Testis (tissue), 3 donors: ENCODE data around the gene KCNG2. TPM values are rescaled to one million over a fixed set of nuclear protein-coding genes. Genes with fewer than 3 reads are reported as not detected.

Source experiments
- DNase-seq: peaks from one replicate; pipeline ENCODE4 v3.0.0-alpha.2; 2019
- H3K27ac ChIP-seq, 2 donors: fragments of 200-600 bp; sonication (generic); one replicate each; pipeline ENCODE4 v1.5.1; 2019
- H3K27me3 ChIP-seq: fragments of 200-600 bp; sonication (generic); one replicate; pipeline ENCODE4 v1.5.1; 2019
- H3K36me3 ChIP-seq: fragments of 200-600 bp; sonication (generic); one replicate; pipeline ENCODE4 v1.5.1; 2017; ENCODE audit warnings: low read depth; ENCODE audit errors: missing control alignments
- H3K4me1 ChIP-seq: fragments of 200-600 bp; sonication (generic); one replicate; pipeline ENCODE4 v1.5.1; 2019
- H3K4me3 ChIP-seq, 2 donors: fragments of 200-600 bp; sonication (generic); one replicate each; pipeline ENCODE4 v1.5.1; 2017 to 2019
- H3K9me3 ChIP-seq: fragments of 200-600 bp; sonication (generic); one replicate; pipeline ENCODE4 v1.5.1; 2017
- POLR2A ChIP-seq: fragments of 450-650 bp; IDR thresholded peaks from one replicate; pipeline ENCODE4 v1.6.1; 2017; ENCODE audit warnings: antibody characterized with exemption, mild to moderate bottlenecking, moderate library complexity
- WGBS, 2 donors: methylation state at CpG; one replicate each; pipeline ENCODE4 v1.1.5; 2018; 5-methylcytosine and 5-hydroxymethylcytosine counted together
- intact Hi-C: fragments of 100-400 bp; cut with DNase I; formaldehyde crosslinking; loops from one replicate; pipeline ENCODE4 v1.15.1; 2023; ENCODE audit warnings: low total_unique reads
- polyA plus RNA-seq: library from polyadenylated mRNA; stranded (reverse); fragments of 350-450 nt; fragmentation: Illumina TruSeq; extraction: RNeasy Lipid Tissue Mini Kit (QIAGEN cat#74804); gene quantifications from one replicate; pipeline ENCODE4 v1.2.3, GENCODE V29; 2014; ENCODE audit warnings: low read depth, low replicate concordance; ENCODE audit not compliant: insufficient read depth
- total RNA-seq, 2 donors: library from RNA; depleted of rRNA; stranded (reverse); fragments of >200 nt; gene quantifications; one replicate each; pipeline ENCODE4 v1.2.3, GENCODE V29; 2016
- TF ChIP-seq, protein P1 (sequence below), 3 experiments: fragments of 450-650 bp in 2 of 3; fragments of 200-600 bp in 1 of 3; sonication (generic) in 1 of 3; IDR thresholded peaks; one replicate each; pipeline ENCODE4 v1.5.1; 2016 to 2019; ENCODE audit warnings: antibody characterized with exemption in 3 of 3, mild to moderate bottlenecking in 2 of 3, moderate library complexity in 1 of 3

Gene KCNG2
- total and polyA plus RNA-seq, 3 donors from 2014 or later, result 0.50 to 7.6 (median 7.2) TPM

DNA sequence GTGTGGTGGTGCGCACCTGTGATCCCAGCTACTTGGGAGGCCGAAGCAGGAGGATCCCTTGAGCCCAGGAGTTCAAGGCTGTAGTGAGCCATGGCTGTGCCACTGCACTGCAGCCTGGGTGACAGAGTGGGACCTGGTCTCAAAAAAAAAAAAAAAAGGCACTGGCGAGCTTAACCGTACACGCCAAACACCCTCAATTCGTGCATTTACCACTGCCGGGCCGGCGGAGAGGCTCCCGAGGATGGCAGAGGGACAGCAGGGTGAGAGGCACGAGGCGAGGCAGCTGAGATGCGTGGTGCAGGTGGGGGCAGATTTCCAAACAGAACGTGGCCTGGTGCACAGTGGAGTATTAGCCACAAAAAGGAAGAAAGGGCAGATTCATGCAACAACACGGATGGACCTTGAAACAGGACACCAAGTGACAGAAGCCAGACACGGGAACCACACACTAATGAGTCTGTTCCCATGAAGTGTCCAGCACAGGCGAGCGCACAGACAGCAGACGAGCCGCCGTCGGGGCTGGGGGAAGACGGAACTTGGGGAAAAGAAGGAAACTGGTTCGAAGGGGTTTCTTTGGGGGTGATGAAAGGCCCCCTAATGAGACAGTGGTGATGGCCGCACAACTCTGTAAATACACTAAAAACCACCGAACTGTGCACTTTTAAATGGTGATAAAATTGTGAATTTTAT is 126.3 kb downstream of the KCNG2 start:
- DNase-seq, result peak; percentile 11
- no peak overlapping the region for H3K27ac ChIP-seq
- TF ChIP-seq POLR2A, result no peak
- TF ChIP-seq, protein P1, sequence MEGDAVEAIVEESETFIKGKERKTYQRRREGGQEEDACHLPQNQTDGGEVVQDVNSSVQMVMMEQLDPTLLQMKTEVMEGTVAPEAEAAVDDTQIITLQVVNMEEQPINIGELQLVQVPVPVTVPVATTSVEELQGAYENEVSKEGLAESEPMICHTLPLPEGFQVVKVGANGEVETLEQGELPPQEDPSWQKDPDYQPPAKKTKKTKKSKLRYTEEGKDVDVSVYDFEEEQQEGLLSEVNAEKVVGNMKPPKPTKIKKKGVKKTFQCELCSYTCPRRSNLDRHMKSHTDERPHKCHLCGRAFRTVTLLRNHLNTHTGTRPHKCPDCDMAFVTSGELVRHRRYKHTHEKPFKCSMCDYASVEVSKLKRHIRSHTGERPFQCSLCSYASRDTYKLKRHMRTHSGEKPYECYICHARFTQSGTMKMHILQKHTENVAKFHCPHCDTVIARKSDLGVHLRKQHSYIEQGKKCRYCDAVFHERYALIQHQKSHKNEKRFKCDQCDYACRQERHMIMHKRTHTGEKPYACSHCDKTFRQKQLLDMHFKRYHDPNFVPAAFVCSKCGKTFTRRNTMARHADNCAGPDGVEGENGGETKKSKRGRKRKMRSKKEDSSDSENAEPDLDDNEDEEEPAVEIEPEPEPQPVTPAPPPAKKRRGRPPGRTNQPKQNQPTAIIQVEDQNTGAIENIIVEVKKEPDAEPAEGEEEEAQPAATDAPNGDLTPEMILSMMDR (IDR thresholded peaks at IDR 0.05), result no peak
- H3K4me1 ChIP-seq, result no peaks in the 10 kb centered on the region
- 94 to 96% methylated on average over 26 of the region's 26 CpGs for WGBS, 2 donors
- no peak overlapping the region for H3K4me3 ChIP-seq
- H3K27me3 ChIP-seq, result no peaks in the 10 kb centered on the region
- no peaks in the 10 kb centered on the region for H3K36me3 ChIP-seq
- no peaks in the 10 kb centered on the region for H3K9me3 ChIP-seq
- intact Hi-C loops, result no loop called here

GRCh38 chr18:79924814-79925731 is 127.3 kb downstream of the KCNG2 start:
- H3K9me3 ChIP-seq, result no peaks in the 10 kb centered on the region
- 61 to 66% methylated on average over 25 of the region's 25 CpGs for WGBS, 2 donors
- no peaks in the 10 kb centered on the region for H3K4me1 ChIP-seq
- no peak overlapping the region for H3K27ac ChIP-seq
- peak; percentile 81 for DNase-seq
- no peak overlapping the region for H3K4me3 ChIP-seq
- no peak for TF ChIP-seq POLR2A
- TF ChIP-seq, protein P1 (IDR thresholded peaks at IDR 0.05), result no peak
- H3K27me3 ChIP-seq, result no peaks in the 10 kb centered on the region
- intact Hi-C loops, result no loop called here
- H3K36me3 ChIP-seq, result no peaks in the 10 kb centered on the region

- DNase-seq, result peak; percentile 8
- Histone ChIP-seq H3K27me3 (no peaks in the 10 kb centered on the region), H3K36me3 (no peaks in the 10 kb centered on the region), H3K4me1 (no peaks in the 10 kb centered on the region), H3K4me3 (no peak overlapping the region), H3K27ac (no peak overlapping the region), H3K9me3 (no peaks in the 10 kb centered on the region)
- WGBS, 2 donors, result 93 to 96% methylated on average over 11 of the region's 11 CpGs
- intact Hi-C loops, result no loop called here
- TF ChIP-seq, protein P1 (IDR thresholded peaks at IDR 0.05), result no peak
- no peak for TF ChIP-seq POLR2A
These were observed 128.6 kb downstream of the KCNG2 start for GRCh38 chr18:79926306-79926705.

GRCh38 chr18:79926715-79927606 is 129.2 kb downstream of the KCNG2 start:
- Histone ChIP-seq H3K36me3 (no peaks in the 10 kb centered on the region), H3K4me3 (no peak overlapping the region), H3K27ac (no peak overlapping the region), H3K9me3 (no peaks in the 10 kb centered on the region), H3K4me1 (no peaks in the 10 kb centered on the region), H3K27me3 (no peaks in the 10 kb centered on the region)
- DNase-seq, result peak; percentile 12
- TF ChIP-seq, protein P1 (IDR thresholded peaks at IDR 0.05), result no peak
- no peak for TF ChIP-seq POLR2A
- WGBS, 2 donors, result 84 to 90% methylated on average over 16 to 21 of the region's 21 CpGs
- intact Hi-C loops, result no loop called here
